HUDEP-2 (cell line): Measurements from ENCODE around the gene GFAP.
A peak's percentile ranks its signal among the peaks of the same experiment; 100 is the strongest.

Source experiments
- DNase-seq, 76 experiments: peaks; one replicate each; lab custom pipeline; 2025; ENCODE audit not compliant: unreplicated experiment in 76 of 76; lab: John Stamatoyannopoulos, UW

Gene GFAP

DNA sequence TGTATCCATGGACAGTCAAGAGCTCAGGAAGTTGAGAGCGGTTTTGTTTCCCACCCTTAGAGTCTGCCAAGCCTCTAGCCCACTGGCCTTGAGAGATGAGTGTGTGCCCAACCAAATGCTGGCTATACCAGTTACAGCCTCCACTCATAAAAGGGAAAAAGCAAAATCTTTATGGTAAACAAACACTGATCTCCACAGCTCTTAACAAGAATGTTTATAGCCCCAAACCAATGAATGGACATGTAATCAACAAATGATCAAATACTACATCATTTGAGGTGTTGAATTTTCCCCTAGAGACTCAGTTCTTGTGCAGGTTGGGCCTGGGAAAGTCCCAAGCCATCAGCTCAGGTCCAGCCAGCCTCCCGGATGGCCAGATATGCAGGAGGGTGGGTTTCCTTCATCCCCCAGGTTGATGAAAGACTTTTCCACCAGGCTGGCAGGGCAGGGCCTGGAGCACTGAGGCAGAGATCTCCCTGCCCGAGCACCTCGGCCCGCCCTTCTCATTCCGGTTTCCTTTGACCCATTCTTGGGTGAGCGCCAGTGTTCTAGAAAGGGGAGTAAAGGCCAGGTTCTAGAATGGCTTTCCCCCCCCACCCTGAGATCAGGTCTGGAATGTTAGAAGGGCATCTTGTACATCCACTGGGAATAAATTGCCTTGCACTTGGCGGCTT is 12.2 kb downstream of the GFAP start:
- no peak for DNase-seq

- DNase-seq = no peak
Measured at GRCh38 chr17:44902135-44902760, 13.1 kb downstream of the GFAP start.

DNA sequence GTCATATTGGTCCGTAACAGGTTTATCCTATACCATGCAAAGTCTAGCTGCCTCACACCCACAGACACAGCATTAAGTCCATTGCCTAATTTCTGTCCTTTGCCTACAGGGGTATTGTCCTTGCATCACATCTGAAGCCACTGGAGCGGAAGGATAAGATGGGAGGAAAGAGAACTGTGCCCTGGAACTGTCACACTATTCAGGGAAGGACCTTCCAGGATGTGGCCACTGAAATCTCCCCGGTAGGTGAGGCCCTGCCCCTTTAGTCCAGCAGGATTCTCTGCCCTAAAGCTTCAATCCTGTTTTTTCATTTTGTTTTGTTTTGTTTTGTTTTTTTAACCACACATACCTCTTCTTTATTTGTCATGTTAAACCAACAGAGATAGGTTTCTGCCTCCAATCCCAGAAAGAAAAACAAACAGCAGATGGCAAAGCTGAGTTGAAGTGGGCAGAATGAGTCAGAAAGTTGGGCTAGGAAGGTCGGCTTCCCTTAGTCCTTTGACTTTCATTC is 13.8 kb downstream of the GFAP start:
- no peak for DNase-seq

DNA sequence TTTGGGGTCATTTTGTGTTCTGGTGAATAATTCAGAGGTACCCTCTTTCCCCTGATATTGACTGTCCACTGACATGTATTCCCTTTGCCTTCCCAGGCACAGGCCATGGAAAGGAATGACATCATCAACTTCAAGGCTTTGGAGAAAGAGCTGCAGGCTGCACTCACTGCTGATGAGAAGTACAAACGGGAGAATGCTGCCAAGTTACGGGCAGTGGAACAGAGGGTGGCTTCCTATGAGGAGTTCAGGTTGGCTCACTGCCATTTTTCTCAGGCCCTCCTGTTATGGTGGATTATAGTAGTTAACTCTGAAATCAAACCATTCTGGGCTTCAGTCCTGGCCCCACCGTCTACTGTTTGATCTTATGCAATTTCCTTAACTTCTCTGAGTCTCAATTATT is 14.4 kb downstream of the GFAP start:
- peak in 11 of 76 experiments; percentile 5 to 30 (median 12) for DNase-seq

- peak in 74 of 76 experiments; percentile 60 to 95 (median 87) for DNase-seq
Measured at GRCh38 chr17:44899074-44899782, 16.1 kb downstream of the GFAP start, which contains the start of gene EFTUD2. Gene EFTUD2 (minus strand): TSS chr17:44899445. CDS start chr17:44894521, 4,924 bp downstream.

DNA sequence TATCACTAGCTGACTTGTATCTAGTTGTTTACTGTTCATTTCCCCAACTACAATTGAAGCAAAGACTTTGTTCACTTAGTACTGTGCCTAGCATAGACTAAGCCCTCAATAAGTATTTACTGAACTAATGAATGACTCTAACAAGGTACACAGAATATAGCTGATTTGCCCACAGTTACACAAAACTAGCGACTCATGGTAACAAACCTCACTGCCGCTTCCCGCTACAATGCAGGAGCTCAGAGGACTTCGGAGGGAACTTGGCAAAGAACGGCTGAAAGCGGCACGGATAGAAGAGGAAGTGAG is 16.6 kb downstream of the GFAP start:
- peak in 19 of 76 experiments; percentile 5 to 50 (median 33) for DNase-seq

- no peak for DNase-seq
Measured at GRCh38 chr17:44894642-44895041, 20.7 kb downstream of the GFAP start.

- DNase-seq = no peak
Measured at GRCh38 chr17:44892250-44892649, 23.1 kb downstream of the GFAP start.

DNA sequence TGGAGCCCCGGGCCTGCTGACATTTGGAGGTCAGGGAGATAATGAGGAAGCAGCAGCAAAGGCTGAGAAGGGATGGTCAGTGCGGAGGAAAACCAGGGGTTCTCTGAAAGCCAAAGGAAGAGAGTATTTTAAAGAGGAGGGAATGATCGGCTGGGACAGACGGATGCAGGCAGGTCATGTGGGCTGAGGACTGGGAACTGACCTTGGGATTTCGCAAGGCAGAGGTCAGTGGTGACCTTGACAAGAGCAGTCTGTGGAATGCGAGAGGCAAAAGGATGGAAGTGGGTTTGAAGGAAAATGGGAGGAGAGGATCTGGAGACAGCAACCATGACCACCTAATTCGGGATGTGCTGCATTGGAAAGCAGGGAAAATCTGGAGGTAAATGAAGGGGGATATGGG is 26.3 kb downstream of the GFAP start:
- DNase-seq = no peak

- no peak for DNase-seq
Measured at GRCh38 chr17:44887971-44888954, 27.0 kb downstream of the GFAP start.

DNA sequence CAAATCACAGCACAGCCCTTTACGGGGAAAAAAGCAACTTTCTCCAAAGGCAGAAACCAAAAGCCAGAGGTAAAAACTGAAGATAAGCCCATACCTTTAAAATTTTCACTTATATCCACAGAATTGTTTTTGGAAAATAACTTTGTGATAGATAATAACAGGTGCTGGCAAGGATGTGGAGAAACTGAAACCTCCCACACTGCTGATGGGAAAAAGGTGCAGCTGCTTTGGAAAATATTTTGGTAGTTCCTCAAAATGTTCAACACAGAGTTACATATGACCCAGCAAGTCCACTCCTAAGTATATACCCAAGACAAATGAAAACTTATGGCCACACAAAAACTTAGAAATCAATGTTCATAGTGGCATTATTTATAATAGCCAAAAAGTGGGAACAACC is 28.3 kb downstream of the GFAP start:
- DNase-seq = no peak

- DNase-seq = no peak
Measured at GRCh38 chr17:44884941-44885340, 30.4 kb downstream of the GFAP start.

- DNase-seq = no peak
Measured at GRCh38 chr17:44881145-44881544, 34.2 kb downstream of the GFAP start.

DNA sequence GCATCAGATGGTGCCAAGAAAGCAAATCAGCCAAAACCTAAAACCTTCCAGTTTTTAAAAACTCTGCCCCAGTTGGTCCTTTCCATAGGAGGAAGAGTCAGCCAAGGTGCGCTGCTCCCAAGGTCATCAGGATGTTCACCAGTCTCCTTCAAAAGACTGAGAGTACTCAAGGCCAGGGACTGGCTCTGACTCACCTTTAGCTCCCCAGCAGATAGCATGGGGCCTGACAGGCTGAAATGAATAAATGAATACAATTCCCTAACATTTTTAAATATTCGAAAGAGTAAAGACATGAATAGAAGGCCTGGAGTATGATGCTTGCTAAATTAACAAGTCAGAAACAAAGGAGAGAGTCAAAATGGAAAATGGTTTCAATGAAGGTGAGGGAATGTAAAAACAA is 35.2 kb downstream of the GFAP start:
- no peak for DNase-seq

DNA sequence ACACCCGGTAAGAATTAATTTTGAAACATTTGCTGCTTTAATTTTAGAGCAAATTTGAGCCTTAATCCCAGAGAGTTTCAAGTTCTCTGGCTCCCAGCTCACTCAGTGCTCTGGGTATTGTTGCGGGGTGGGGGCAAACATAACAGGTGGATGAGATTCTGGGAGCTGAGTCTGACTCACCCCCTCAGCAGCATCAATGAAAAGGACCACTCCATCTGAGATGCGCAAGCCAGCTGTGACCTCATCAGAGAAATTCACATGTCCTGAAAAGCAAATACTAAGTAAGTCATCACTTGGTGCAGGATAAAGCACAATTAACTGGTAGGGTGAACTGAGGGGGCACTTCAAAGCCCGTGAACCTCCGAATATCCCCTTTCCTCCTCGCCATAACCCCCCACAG is 35.9 kb downstream of the GFAP start:
- DNase-seq = no peak

DNA sequence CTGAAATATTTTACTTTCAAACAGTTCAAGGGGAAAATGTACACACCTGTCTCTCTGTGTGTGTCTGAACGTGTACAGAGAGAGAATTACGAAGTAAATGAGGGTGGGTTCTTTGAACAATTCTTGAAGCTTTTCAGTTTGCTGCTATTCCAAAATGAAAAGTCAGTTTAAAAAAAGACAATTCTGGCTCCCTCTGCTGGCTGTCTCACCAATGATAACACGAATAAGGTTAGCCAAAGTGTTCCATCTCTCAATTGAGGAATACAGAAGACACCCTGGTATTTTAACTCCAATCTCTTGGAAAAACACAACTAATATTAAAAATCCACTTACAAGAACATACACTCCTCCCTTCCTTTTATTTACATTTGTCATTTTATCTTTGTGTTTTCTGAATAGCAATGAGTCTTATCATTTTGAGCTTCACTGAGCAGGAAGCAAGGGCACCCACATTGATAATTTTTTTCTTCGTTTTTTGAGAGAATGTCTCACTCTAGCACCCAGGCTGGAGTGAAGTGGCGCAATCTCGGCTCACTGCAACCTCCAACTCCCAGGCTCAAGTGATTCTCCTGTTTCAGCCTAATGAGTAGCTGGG is 36.6 kb downstream of the GFAP start:
- peak in 19 of 76 experiments; percentile 1 to 28 (median 12) for DNase-seq

- no peak for DNase-seq
Measured at GRCh38 chr17:44877121-44877520, 38.2 kb downstream of the GFAP start.

DNA sequence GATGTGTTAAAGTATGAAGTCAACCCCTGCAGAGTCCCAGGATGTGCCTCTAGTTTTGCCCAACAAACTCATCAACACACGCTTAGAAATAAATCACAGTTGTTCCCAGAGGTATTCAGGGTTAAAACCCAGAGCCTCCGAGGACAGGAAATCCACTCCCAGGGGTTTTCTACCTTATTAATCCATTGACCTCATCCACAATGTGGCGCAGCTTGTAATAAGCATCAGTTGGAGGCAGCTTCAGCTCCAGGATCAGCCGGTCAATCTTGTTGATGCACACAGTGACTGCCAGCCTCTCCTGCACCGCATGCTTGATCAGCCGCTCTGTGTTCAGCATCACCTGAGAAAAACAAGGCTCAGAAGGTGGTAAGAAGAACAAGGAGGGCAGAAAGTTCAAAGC is 39.5 kb downstream of the GFAP start:
- no peak for DNase-seq

DNA sequence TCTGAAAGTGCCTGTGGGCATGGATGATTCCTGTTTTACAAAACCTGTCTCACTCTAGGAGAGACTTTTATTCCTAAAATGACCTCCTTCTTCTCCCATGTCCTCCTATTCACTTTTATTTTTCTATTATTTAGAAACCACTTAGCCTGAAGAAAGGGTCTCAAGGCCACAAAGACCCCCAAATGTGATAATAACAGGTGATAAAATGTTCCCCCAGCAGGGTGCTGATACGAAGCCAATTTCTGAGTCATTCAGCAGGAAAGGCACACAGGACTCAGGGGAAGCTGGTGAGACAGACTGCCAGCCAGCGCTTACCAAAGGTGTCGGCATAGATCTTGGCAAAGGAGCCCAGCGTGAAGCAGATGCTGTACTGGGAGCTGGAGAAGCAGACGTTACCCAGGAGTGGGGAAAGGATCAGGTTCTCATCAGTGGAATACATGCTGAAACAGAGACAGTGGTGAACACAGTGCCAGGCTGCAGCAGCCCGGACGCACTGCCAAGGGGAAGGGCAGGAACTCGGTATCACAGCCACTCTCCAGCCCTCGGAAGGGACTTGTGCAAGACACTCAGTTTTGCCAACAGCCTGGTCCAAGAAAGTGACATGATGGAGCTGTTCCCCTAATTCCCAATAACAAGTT is 43.0 kb downstream of the GFAP start:
- DNase-seq = no peak

- DNase-seq = no peak
Measured at GRCh38 chr17:44871556-44871955, 43.7 kb downstream of the GFAP start.
